ENCODE measurements around the gene STK32B. TPM values are rescaled to one million over a fixed set of nuclear protein-coding genes. Genes with fewer than 3 reads are reported as not detected.

Gene STK32B
- total and polyA plus RNA-seq, 4 donors: 0.02 to 0.28 (median 0.08) TPM; not detected in 1

- Histone ChIP-seq H3K9me3 (ENCODE audit: control insufficient read depth in 4 of 4, low read length in 3 of 4) (peaks cover 0 to 1% (median 0%) of the 10 kb centered on the region in 4 donors), H3K9ac (ENCODE audit: low read depth in 1 of 2, low read length in 2 of 2) (no peak overlapping the region), H3K27me3 (ENCODE audit: control insufficient read depth in 4 of 4, insufficient read depth in 4 of 4, low read length in 3 of 4) (peaks cover 0 to 5% (median 0%) of the 10 kb centered on the region in 4 donors), H3K4me3 (ENCODE audit: low read depth in 1 of 3, low read length in 3 of 3) (no peak overlapping the region), H3K4me1 (ENCODE audit: control insufficient read depth in 4 of 4, insufficient read depth in 4 of 4, low read length in 3 of 4) (peaks cover 0 to 4% (median 0%) of the 10 kb centered on the region in 4 donors), H3K27ac (ENCODE audit: low read depth in 1 of 2, low read length in 2 of 2) (no peak overlapping the region), H3K36me3 (ENCODE audit: control insufficient read depth in 4 of 4, insufficient read depth in 3 of 4, low read depth in 1 of 4, low read length in 3 of 4) (no peaks in the 10 kb centered on the region)
- no peak for TF ChIP-seq RAD21 (IDR thresholded peaks at IDR 0.05)
- no peak for TF ChIP-seq SP1 (IDR thresholded peaks at IDR 0.05)
- no peak for TF ChIP-seq REST (IDR thresholded peaks at IDR 0.05)
- no peak for TF ChIP-seq TAF1 (conservative IDR thresholded peaks at IDR 0.05)
- TF ChIP-seq FOXA2 (IDR thresholded peaks at IDR 0.05): no peak
- TF ChIP-seq CTCF (IDR thresholded peaks at IDR 0.05; ENCODE audit: low read depth, low read length, missing input control): no peak
- TF ChIP-seq FOXA1 (IDR thresholded peaks at IDR 0.05): no peak
- TF ChIP-seq NR2F2 (IDR thresholded peaks at IDR 0.05): no peak
- no peak for TF ChIP-seq GABPA (IDR thresholded peaks at IDR 0.05 in 1 of 2, conservative IDR thresholded peaks at IDR 0.05 in 1 of 2)
- 87% methylated on average over 2 of the region's 2 CpGs for WGBS
- no peak for DNase-seq (ENCODE audit: low spot score)
Measured at GRCh38 chr4:5133201-5133600, 81.9 kb downstream of the STK32B start.

GRCh38 chr4:5133933-5134594 lies 82.8 kb downstream of the STK32B start:
- Histone ChIP-seq H3K27ac (ENCODE audit: low read depth in 1 of 2, low read length in 2 of 2) (no peak overlapping the region), H3K36me3 (ENCODE audit: control insufficient read depth in 4 of 4, insufficient read depth in 3 of 4, low read depth in 1 of 4, low read length in 3 of 4) (no peaks in the 10 kb centered on the region), H3K9me3 (ENCODE audit: control insufficient read depth in 4 of 4, low read length in 3 of 4) (peaks cover 0 to 1% (median 0%) of the 10 kb centered on the region in 4 donors), H3K27me3 (ENCODE audit: control insufficient read depth in 4 of 4, insufficient read depth in 4 of 4, low read length in 3 of 4) (peaks cover 0 to 3% (median 0%) of the 10 kb centered on the region in 4 donors), H3K4me1 (ENCODE audit: control insufficient read depth in 4 of 4, insufficient read depth in 4 of 4, low read length in 3 of 4) (peaks cover 0 to 9% (median 3%) of the 10 kb centered on the region in 4 donors), H3K9ac (ENCODE audit: low read depth in 1 of 2, low read length in 2 of 2) (no peak overlapping the region), H3K4me3 (ENCODE audit: low read depth in 1 of 3, low read length in 3 of 3) (no peak overlapping the region)
- TF ChIP-seq RXRA (IDR thresholded peaks at IDR 0.05) (no peak), REST (IDR thresholded peaks at IDR 0.05) (no peak), JUND (IDR thresholded peaks at IDR 0.05) (no peak), FOXA2 (IDR thresholded peaks at IDR 0.05) (no peak), GABPA (IDR thresholded peaks at IDR 0.05 in 1 of 2, conservative IDR thresholded peaks at IDR 0.05 in 1 of 2) (no peak), ATF3 (IDR thresholded peaks at IDR 0.05) (no peak), YY1 (IDR thresholded peaks at IDR 0.05) (no peak), HNF4A (conservative IDR thresholded peaks at IDR 0.05) (no peak), HNF4G (IDR thresholded peaks at IDR 0.05) (no peak), SP1 (IDR thresholded peaks at IDR 0.05) (no peak), EGR1 (IDR thresholded peaks at IDR 0.05; ENCODE audit: low read depth in 2 of 2) (no peak), RAD21 (IDR thresholded peaks at IDR 0.05) (no peak)
- 80% methylated on average over 4 of the region's 4 CpGs for WGBS
- DNase-seq (ENCODE audit: low spot score): no peak

Measured in liver (tissue), 9 donors.